Measurements from ENCODE around the gene KCNB1.

GRCh38 chr20:49426395-49426794 is 56.1 kb downstream of the KCNB1 start:
- TF ChIP-seq EZH2 (IDR thresholded peaks at IDR 0.05; ENCODE audit: insufficient read depth, poor library complexity, severe bottlenecking), result no peak
- no peak for TF ChIP-seq EZH2phosphoT487 (IDR thresholded peaks at IDR 0.05; ENCODE audit: insufficient read depth, low read depth)
